Adipose tissue (tissue), 3 donors: ENCODE data around the gene CCL3. TPM values are rescaled to one million over a fixed set of nuclear protein-coding genes. Genes with fewer than 3 reads are reported as not detected.

Experiments
- H3K27ac ChIP-seq: one replicate; pipeline ENCODE4 v1.5.1; 2013; ENCODE audit warnings: low read depth, low read length
- whole genome bisulfite sequencing, 3 donors: extraction: QIAGEN DNeasy Blood & Tissue Kit; methylation state at CpG; one replicate each; pipeline ENCODE4 v1.1.7; 2013; 5-methylcytosine and 5-hydroxymethylcytosine counted together
- polyA plus RNA-seq, 3 donors: library from polyadenylated mRNA; stranded (reverse); fragments of 200-250 nt; gene quantifications; one replicate each; pipeline ENCODE4 v1.2.3, GENCODE V29; 2013
- donor health status: healthy with polysubstance abuse.
- donor health status: Bipolar disorder and iron deficiency.
- donor health status: healthy.

CCL3 gene
- polyA plus RNA-seq, 3 donors, result 0.70 to 9.2 (median 5.4) TPM

DNA sequence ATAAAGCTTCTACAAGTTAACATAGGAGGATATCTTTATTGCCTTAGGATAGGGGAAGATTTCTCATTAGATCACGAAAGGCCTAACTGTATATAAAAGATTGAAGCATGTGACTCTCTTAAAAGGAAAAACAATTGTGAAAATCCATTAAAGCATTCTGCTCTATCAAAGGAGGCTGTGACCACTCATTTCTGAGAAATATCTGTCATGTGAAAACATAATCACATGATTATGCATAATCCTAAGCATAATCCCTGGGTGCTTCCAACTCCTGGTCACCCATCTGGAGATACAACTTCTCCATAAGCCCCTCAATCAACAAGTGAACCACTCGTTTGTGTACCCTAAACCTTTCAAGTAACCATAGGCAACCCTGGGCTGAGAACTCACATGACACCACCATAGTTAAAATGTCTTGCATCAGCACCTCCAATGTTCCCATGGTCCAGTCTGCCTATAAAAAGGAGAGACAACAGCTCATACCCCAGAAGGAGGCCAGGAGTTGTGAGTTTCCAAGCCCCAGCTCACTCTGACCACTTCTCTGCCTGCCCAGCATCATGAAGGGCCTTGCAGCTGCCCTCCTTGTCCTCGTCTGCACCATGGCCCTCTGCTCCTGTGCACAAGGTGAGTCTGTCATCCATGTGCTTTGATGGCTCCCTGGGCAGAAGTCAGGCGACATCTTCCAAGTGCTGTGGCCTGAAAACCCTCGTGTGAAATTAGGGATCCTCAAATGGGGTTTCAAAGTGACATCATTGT is 26.0 kb downstream of the CCL3 start, which contains the start of gene CCL18:
TSS of gene CCL18 (plus strand) at position 487 of the 756 bp plus-strand sequence. CDS start at position 558, 71 bp downstream.
- H3K27ac ChIP-seq, result no peak within 1 kb of the TSS
- WGBS, 3 donors, result 65 to 81% (median 78%) methylated on average over 5 of the region's 5 CpGs

DNA sequence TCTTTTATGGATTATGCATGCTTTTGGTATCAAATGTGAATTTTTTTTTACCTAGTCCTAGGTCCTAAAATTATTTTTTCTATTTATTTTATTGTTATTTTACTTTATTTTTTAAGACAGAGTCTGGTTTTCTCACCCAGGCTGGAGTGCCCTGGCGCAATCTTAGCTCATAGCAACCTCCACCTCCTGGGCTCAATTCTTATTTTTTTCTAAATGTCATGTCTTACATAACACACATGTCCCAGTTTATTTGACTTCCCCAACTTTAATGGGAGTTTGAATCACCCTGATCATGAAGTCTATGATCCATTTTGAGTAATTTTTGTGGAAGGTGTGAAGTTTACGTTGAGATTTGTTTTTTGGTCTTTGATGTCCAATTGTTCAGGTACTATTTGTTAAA is 29.1 kb downstream of the CCL3 start:
- H3K27ac ChIP-seq, result no peak overlapping the region
- 58 to 94% (median 82%) methylated on average over 2 of the region's 2 CpGs for WGBS, 3 donors

DNA sequence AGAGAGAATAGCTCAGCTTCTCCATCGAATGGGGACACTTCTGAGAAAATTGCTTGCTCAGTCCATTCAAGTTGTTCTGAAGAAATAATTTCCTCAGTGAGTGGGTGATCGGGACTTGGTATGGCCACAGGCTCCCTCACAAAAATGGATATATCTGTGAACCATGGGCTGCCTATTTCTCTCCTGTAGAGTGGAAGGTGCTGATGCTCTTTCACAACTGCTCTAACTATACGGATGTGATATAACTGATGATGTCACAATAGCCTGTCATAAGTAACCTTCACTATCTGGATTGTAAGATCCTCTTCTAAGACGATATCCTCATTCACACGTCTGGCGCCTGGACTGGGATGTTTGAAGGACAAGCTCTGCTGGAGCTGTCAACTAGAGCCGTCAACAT is 30.5 kb downstream of the CCL3 start:
- H3K27ac ChIP-seq, result no peak overlapping the region
- WGBS, 3 donors, result 72 to 84% (median 76%) methylated on average over 7 of the region's 7 CpGs

DNA sequence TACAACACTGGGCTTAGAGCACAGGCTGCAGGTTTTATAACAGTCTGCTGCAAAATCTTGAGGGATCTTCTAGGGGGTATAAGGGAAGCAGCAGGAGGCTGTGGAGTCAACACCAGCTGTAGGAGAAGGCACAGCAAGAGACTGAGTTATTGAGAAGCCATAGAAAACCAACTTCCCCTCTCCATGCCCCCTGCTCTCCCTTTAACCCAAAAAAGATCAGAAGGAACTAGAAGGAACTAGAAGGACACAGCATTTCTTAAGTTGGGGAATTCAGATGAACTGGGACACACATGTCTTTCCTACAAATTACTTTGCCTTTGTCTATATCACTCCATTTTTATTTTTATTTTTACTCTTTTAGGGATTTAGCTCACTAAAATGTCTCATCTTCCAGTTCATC is 32.0 kb downstream of the CCL3 start:
- no peak overlapping the region for H3K27ac ChIP-seq

DNA sequence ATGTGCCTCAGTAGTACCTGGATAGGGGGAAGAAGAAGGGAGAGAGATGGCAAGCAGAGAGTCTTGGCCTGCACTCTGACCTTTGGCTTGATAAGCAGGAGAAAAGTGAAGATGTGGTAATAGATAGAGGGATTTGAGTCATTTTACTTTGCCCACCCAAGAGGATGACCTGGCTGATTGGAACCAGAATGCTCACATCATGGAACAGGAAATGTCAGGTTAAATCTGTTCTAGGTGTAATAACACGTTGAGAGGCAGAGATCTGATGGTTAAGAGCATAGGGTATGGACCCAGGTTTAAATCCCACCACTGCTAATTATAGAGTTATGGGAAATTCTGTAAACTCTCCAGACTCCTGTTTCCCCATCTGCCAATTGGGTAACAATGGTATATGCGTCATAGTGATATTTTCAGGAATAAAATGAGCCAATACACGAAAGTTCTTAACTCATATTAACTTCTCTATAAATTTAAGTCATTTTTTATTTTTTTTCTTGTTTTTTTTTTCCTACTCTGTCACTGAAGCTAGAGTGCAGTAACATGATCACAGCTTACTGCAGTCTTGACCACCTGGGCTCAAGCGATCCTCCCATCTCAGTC is 33.9 kb downstream of the CCL3 start:
- 76 to 88% (median 81%) methylated on average over 4 of the region's 4 CpGs for WGBS, 3 donors
- no peak overlapping the region for H3K27ac ChIP-seq

DNA sequence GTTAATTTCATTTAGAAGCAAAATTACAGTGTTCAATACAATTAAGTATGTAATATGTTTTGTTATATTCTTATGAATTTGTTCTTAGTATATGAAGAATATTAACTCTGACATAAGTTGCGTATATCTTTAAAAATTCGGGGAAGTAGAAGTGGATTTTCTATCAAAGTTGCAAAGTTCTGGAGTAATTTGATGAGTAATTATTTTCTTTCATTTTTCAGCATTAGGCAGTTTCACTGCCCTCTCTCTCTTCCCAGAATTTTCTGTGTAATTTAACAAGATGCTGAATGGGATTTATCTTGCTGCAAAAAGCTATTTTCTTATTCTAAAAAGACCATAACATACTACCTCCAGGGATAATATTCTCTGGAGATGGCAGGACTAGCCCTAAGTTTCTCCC is 34.8 kb downstream of the CCL3 start:
- H3K27ac ChIP-seq, result no peak overlapping the region
- WGBS, 3 donors, result 64 to 83% (median 78%) methylated on average over 2 of the region's 2 CpGs

DNA sequence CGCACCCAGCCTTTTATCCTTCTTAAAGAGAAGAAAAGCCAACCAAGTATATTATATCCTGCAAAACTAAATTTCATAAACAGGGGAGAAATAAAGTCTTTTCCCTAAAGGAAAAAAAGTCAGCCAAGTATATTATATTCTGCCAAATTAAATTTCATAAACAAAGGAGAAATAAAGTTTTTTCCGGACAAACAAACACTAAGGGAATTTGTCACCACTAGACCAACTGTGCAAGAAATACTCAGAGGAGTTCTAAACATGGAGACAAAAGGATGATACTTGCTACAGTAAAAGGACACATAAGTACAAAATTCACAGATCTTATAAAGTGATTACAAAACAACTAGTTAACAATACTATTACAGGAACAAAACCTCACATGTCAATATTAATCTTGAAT is 40.3 kb downstream of the CCL3 start:
- WGBS, 3 donors, result 98 to 100% (median 99%) methylated on average over 2 of the region's 2 CpGs

DNA sequence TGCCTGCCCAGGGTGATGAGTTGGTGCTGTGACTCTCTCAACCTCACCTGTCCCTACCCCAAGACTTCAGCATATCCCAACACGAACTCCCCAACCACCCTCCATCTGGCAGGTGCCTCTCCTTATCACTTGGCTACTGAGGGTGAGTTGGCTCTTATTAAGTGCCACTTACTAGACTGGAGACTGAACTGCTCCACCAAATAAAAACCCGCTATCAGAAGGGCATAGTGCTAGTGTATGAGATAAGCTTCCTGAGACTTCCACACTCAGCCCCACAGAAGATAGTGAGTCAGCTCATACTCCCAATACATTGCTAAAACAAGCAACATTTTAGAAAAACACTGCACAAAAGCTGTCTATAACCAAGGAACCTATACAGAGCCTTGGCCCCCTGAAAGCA is 41.9 kb downstream of the CCL3 start:
- 82 to 93% (median 84%) methylated on average over 2 of the region's 2 CpGs for WGBS, 3 donors
- no peak overlapping the region for H3K27ac ChIP-seq

More for the DNA sequence above, 40.3 kb downstream of the CCL3 start:
- no peak overlapping the region for H3K27ac ChIP-seq

Other genes starting within 250 kb of the CCL3 start
- under 1 TPM in 1 of 3 donors, not detected in 2; 0.04 TPM for gene HEATR9, start 221.3 kb downstream of the CCL3 start, polyA plus RNA-seq
- gene CCL5, start 209.8 kb downstream of the CCL3 start, polyA plus RNA-seq, result 1 to 10 TPM in 2 of 3 donors, under 1 TPM in 1; 0.74 to 7.4 (median 6.7) TPM
- gene RDM1, start 159.4 kb downstream of the CCL3 start, polyA plus RNA-seq, result not detected
- not detected for gene LYZL6, start 146.4 kb downstream of the CCL3 start, polyA plus RNA-seq
- gene CCL16, start 108.6 kb downstream of the CCL3 start, polyA plus RNA-seq, result under 1 TPM; 0.09 to 0.45 (median 0.17) TPM
- gene CCL14, start 103.4 kb downstream of the CCL3 start, polyA plus RNA-seq, result 100 to 1,000 TPM in 1 of 3 donors, 10 to 100 TPM in 2; 30.9 to 170 (median 91.0) TPM
- gene CCL15, start 88.6 kb downstream of the CCL3 start, polyA plus RNA-seq, result under 1 TPM in 1 of 3 donors, not detected in 2; 0.07 TPM
- gene CCL23, start 72.2 kb downstream of the CCL3 start, polyA plus RNA-seq, result 1 to 10 TPM in 2 of 3 donors, under 1 TPM in 1; 0.66 to 5.3 (median 2.4) TPM
- 10 to 100 TPM in 1 of 3 donors, 1 to 10 TPM in 2; 1.4 to 12.0 (median 2.4) TPM for gene CCL18, start 25.9 kb downstream of the CCL3 start, polyA plus RNA-seq
- gene CCL4, start 13.7 kb upstream of the CCL3 start, polyA plus RNA-seq, result 1 to 10 TPM in 2 of 3 donors, under 1 TPM in 1; 0.84 to 9.4 (median 4.8) TPM
- gene TBC1D3B, start 86.5 kb upstream of the CCL3 start, polyA plus RNA-seq, result 1 to 10 TPM in 1 of 3 donors, under 1 TPM in 1, not detected in 1; 0.82 to 1.5 TPM
- under 1 TPM in 1 of 3 donors, not detected in 2; 0.82 TPM for gene CCL3L1, start 106.6 kb upstream of the CCL3 start, polyA plus RNA-seq
- 1 to 10 TPM in 1 of 3 donors, not detected in 2; 2.1 TPM for gene CCL4L2, start 120.9 kb upstream of the CCL3 start, polyA plus RNA-seq
- under 1 TPM in 2 of 3 donors, not detected in 1; 0.12 to 0.66 TPM for gene TBC1D3I, start 174.4 kb upstream of the CCL3 start, polyA plus RNA-seq
- gene TBC1D3G, start 233.7 kb upstream of the CCL3 start, polyA plus RNA-seq, result 1 to 10 TPM in 1 of 3 donors, not detected in 2; 6.2 TPM